ENCODE measurements around the gene SPATA2L. TPM values are rescaled to one million over a fixed set of nuclear protein-coding genes. Genes with fewer than 3 reads are reported as not detected.

The SPATA2L gene
- total and polyA plus RNA-seq, 2 of the 13 experiments (the other 11 are each of a cell fraction or from before 2014, with no cell fraction given): 9.1 to 20.7 TPM

DNA sequence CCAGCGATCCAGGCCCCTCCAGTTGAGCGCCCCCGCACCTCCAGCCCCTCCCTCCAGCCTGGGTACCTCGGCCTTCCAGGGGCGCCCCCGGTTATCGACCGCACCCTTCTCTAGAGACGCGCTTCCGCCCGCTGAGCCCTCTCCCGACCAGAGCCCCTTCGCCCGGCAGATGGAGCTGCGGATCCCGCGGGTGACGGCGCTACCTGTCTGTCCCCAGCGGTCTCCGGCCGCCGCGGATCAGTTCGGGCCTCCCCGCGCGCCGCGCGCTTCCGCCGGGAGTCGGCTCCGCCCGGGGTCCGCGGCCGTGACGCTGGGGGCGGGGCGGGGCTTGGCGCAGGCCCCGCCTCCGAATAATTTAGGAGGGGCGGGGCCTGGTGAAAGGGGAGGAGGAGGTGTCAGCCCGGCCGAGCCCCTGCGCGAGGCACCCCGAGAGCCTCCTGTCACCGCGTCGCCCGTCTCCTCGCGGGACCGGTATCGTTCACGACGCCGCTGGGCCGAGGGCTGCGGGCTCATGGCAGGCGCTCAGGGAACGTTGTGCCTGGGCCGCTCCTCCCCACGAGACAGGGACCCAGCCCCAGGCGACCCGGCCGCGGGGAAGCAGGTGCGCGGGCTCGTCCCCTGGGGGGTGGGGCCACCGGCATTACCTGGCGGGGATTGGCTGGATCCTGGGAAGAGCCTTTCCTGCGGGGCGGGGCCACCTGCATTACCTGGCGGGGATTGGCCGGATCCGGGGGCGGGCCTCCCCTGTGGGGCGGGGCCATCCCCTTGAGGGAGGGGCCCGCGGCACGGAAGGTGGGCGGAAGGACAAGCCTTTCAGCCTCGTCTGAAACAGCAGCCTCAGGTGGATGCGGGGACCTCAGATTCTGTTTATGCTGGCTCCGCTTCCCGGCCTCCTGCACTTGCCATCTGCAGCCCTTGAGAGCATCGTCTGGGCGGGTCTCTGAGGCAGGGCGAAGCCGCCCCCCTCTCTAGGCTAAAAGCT is at the start of gene SPATA2L (continued):
- TF ChIP-seq, protein P1, sequence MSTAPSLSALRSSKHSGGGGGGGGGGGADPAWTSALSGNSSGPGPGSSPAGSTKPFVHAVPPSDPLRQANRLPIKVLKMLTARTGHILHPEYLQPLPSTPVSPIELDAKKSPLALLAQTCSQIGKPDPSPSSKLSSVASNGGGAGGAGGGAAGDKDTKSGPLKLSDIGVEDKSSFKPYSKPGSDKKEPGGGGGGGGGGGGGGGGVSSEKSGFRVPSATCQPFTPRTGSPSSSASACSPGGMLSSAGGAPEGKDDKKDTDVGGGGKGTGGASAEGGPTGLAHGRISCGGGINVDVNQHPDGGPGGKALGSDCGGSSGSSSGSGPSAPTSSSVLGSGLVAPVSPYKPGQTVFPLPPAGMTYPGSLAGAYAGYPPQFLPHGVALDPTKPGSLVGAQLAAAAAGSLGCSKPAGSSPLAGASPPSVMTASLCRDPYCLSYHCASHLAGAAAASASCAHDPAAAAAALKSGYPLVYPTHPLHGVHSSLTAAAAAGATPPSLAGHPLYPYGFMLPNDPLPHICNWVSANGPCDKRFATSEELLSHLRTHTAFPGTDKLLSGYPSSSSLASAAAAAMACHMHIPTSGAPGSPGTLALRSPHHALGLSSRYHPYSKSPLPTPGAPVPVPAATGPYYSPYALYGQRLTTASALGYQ (CRISPR knock-in tag; IDR thresholded peaks at IDR 0.05): peak; percentile 64; the same call in 1 of the 2 replicates
- TF ChIP-seq, protein P2, sequence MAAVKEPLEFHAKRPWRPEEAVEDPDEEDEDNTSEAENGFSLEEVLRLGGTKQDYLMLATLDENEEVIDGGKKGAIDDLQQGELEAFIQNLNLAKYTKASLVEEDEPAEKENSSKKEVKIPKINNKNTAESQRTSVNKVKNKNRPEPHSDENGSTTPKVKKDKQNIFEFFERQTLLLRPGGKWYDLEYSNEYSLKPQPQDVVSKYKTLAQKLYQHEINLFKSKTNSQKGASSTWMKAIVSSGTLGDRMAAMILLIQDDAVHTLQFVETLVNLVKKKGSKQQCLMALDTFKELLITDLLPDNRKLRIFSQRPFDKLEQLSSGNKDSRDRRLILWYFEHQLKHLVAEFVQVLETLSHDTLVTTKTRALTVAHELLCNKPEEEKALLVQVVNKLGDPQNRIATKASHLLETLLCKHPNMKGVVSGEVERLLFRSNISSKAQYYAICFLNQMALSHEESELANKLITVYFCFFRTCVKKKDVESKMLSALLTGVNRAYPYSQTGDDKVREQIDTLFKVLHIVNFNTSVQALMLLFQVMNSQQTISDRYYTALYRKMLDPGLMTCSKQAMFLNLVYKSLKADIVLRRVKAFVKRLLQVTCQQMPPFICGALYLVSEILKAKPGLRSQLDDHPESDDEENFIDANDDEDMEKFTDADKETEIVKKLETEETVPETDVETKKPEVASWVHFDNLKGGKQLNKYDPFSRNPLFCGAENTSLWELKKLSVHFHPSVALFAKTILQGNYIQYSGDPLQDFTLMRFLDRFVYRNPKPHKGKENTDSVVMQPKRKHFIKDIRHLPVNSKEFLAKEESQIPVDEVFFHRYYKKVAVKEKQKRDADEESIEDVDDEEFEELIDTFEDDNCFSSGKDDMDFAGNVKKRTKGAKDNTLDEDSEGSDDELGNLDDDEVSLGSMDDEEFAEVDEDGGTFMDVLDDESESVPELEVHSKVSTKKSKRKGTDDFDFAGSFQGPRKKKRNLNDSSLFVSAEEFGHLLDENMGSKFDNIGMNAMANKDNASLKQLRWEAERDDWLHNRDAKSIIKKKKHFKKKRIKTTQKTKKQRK (IDR thresholded peaks at IDR 0.05; ENCODE audit: low read length): no peak
- peak; percentile 15 for TF ChIP-seq ETV5 (CRISPR knock-in tag; IDR thresholded peaks at IDR 0.05; ENCODE audit: borderline replicate concordance)
- no peak for TF ChIP-seq ZSCAN30 (CRISPR knock-in tag; IDR thresholded peaks at IDR 0.05)
- TF ChIP-seq HDAC2 (CRISPR knock-in tag; IDR thresholded peaks at IDR 0.05): peak; percentile 9; the same call in 1 of the 2 replicates
- TF ChIP-seq PHF8 (CRISPR knock-in tag; IDR thresholded peaks at IDR 0.05): peak; percentile 71
- no peak for TF ChIP-seq SNRNP70 (IDR thresholded peaks at IDR 0.05; ENCODE audit: low read depth, low read length)
- TF ChIP-seq AHR (CRISPR knock-in tag; IDR thresholded peaks at IDR 0.05): peak; percentile 88; the same call in 1 of the 2 replicates
- TF ChIP-seq, protein P3, sequence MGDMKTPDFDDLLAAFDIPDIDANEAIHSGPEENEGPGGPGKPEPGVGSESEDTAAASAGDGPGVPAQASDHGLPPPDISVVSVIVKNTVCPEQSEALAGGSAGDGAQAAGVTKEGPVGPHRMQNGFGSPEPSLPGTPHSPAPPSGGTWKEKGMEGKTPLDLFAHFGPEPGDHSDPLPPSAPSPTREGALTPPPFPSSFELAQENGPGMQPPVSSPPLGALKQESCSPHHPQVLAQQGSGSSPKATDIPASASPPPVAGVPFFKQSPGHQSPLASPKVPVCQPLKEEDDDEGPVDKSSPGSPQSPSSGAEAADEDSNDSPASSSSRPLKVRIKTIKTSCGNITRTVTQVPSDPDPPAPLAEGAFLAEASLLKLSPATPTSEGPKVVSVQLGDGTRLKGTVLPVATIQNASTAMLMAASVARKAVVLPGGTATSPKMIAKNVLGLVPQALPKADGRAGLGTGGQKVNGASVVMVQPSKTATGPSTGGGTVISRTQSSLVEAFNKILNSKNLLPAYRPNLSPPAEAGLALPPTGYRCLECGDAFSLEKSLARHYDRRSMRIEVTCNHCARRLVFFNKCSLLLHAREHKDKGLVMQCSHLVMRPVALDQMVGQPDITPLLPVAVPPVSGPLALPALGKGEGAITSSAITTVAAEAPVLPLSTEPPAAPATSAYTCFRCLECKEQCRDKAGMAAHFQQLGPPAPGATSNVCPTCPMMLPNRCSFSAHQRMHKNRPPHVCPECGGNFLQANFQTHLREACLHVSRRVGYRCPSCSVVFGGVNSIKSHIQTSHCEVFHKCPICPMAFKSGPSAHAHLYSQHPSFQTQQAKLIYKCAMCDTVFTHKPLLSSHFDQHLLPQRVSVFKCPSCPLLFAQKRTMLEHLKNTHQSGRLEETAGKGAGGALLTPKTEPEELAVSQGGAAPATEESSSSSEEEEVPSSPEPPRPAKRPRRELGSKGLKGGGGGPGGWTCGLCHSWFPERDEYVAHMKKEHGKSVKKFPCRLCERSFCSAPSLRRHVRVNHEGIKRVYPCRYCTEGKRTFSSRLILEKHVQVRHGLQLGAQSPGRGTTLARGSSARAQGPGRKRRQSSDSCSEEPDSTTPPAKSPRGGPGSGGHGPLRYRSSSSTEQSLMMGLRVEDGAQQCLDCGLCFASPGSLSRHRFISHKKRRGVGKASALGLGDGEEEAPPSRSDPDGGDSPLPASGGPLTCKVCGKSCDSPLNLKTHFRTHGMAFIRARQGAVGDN (CRISPR knock-in tag; IDR thresholded peaks at IDR 0.05): peak; percentile 50; the same call in 1 of the 2 replicates
- TF ChIP-seq, protein P4, sequence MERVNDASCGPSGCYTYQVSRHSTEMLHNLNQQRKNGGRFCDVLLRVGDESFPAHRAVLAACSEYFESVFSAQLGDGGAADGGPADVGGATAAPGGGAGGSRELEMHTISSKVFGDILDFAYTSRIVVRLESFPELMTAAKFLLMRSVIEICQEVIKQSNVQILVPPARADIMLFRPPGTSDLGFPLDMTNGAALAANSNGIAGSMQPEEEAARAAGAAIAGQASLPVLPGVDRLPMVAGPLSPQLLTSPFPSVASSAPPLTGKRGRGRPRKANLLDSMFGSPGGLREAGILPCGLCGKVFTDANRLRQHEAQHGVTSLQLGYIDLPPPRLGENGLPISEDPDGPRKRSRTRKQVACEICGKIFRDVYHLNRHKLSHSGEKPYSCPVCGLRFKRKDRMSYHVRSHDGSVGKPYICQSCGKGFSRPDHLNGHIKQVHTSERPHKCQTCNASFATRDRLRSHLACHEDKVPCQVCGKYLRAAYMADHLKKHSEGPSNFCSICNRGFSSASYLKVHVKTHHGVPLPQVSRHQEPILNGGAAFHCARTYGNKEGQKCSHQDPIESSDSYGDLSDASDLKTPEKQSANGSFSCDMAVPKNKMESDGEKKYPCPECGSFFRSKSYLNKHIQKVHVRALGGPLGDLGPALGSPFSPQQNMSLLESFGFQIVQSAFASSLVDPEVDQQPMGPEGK (CRISPR knock-in tag; IDR thresholded peaks at IDR 0.05): peak; percentile 23
- no peak for TF ChIP-seq ZFP36 (IDR thresholded peaks at IDR 0.05; ENCODE audit: borderline replicate concordance, low read depth, low read length, partially characterized antibody)
- TF ChIP-seq NCOA1 (CRISPR knock-in tag; IDR thresholded peaks at IDR 0.05): peak; percentile 84; the same call in 1 of the 2 replicates
- TF ChIP-seq TARDBP (CRISPR knock-in tag; IDR thresholded peaks at IDR 0.05): 0 out of 2 replicates have a peak, but pooled peaks have one; percentile 58
- peak; percentile 83 for TF ChIP-seq ZFY (CRISPR knock-in tag; IDR thresholded peaks at IDR 0.05)
- TF ChIP-seq FOSL2 (CRISPR knock-in tag; IDR thresholded peaks at IDR 0.05): peak; percentile 6; the same call in 1 of the 2 replicates
- peak; percentile 90 for TF ChIP-seq ZNF230 (CRISPR knock-in tag; IDR thresholded peaks at IDR 0.05)
- TF ChIP-seq ARID2 (CRISPR knock-in tag; IDR thresholded peaks at IDR 0.05; ENCODE audit: borderline replicate concordance): peak; percentile 83; the same call in 1 of the 2 replicates
